OCI-LY7 (cell line): ENCODE measurements around the gene F2. TPM values are rescaled to one million over a fixed set of nuclear protein-coding genes. Genes with fewer than 3 reads are reported as not detected.

Source experiments
- BruUV-seq: library from RNA; stranded (reverse); fragments of 400-500 nt; replicated peaks from 2 replicates; lab custom pipeline; 2021; lab: Mats Ljungman, UMichigan
- CTCF ChIA-PET: fragments of 300-600 bp; sonication (Branson Sonifier 250); formaldehyde crosslinking; loops from one replicate; lab custom pipeline; 2022; ENCODE audit warnings: antibody characterized with exemption; ENCODE audit not compliant: unreplicated experiment; lab: Charles Lee
- POLR2A ChIA-PET: fragments of 300-600 bp; sonication (Branson Sonifier 250); formaldehyde crosslinking; loops from one replicate; lab custom pipeline; 2022; ENCODE audit warnings: antibody characterized with exemption; lab: Charles Lee
- DNase-seq: peaks from one replicate; pipeline ENCODE4 v3.0.0-alpha.2; 2015; ENCODE audit warnings: low spot score
- H2AFZ ChIP-seq: fragments of 200-600 bp; sonication (generic), shearing (Covaris generic); 2 replicates; pipeline ENCODE4 v1.6.1; 2014; ENCODE audit warnings: mild to moderate bottlenecking, antibody characterized with exemption, low read length, moderate library complexity
- H3K27ac ChIP-seq: fragments of 200-600 bp; sonication (generic); 2 replicates; pipeline ENCODE4 v1.5.1; 2014; ENCODE audit warnings: mixed run types, low read depth, mild to moderate bottlenecking, moderate library complexity, low read length, inconsistent platforms; ENCODE audit not compliant: poor library complexity, severe bottlenecking
- H3K36me3 ChIP-seq: fragments of 200-600 bp; sonication (generic); 2 replicates; pipeline ENCODE4 v1.6.1; 2014; ENCODE audit warnings: mild to moderate bottlenecking, antibody characterized with exemption, low read length, moderate library complexity, mixed read lengths; ENCODE audit not compliant: insufficient read depth
- H3K4me1 ChIP-seq: fragments of 200-600 bp; sonication (generic); 2 replicates; pipeline ENCODE4 v1.5.1; 2014; ENCODE audit warnings: mild to moderate bottlenecking, low read length; ENCODE audit not compliant: insufficient read depth, poor library complexity, severe bottlenecking
- H3K4me2 ChIP-seq: fragments of 200-600 bp; sonication (generic); 2 replicates; pipeline ENCODE4 v1.6.1; 2014; ENCODE audit warnings: mild to moderate bottlenecking, low read length
- H3K4me3 ChIP-seq: fragments of 200-600 bp; sonication (generic); 2 replicates; pipeline ENCODE4 v1.5.1; 2014; ENCODE audit warnings: mild to moderate bottlenecking, low read depth, low read length; ENCODE audit not compliant: poor library complexity, severe bottlenecking
- H3K79me2 ChIP-seq: fragments of 200-600 bp; sonication (generic); 2 replicates; pipeline ENCODE4 v1.6.1; 2016; ENCODE audit warnings: low read depth, mild to moderate bottlenecking, low read length, moderate library complexity, mixed read lengths; ENCODE audit not compliant: insufficient read depth
- H3K9me2 ChIP-seq: fragments of 200-600 bp; sonication (generic); 2 replicates; pipeline ENCODE4 v1.6.1; 2016; ENCODE audit warnings: mild to moderate bottlenecking, low read length, mixed read lengths; ENCODE audit not compliant: insufficient read depth
- H3K9me3 ChIP-seq: fragments of 200-600 bp; sonication (generic); 2 replicates; pipeline ENCODE4 v1.6.1; 2014; ENCODE audit warnings: mild to moderate bottlenecking, mixed run types, low read length, mixed read lengths
- H4K20me1 ChIP-seq: fragments of 200-600 bp; sonication (generic); 2 replicates; pipeline ENCODE4 v1.6.1; 2014; ENCODE audit warnings: mild to moderate bottlenecking, antibody characterized with exemption, low read length, moderate library complexity, mixed read lengths; ENCODE audit not compliant: insufficient read depth
- EZH2phosphoT487 ChIP-seq: fragments of 200-600 bp; sonication (generic); IDR thresholded peaks from 2 replicates; pipeline ENCODE4 v1.6.1; 2018; ENCODE audit warnings: low read depth, borderline replicate concordance, mild to moderate bottlenecking, mixed run types, antibody characterized with exemption, low read length, moderate library complexity, mixed read lengths
- intact Hi-C: fragments of 100-400 bp; cut with micrococcal nuclease; formaldehyde crosslinking; loops from one replicate; pipeline ENCODE4 v1.10.0; 2022; ENCODE audit not compliant: unreplicated experiment
- total RNA-seq, 2 experiments: library from RNA; depleted of rRNA in 1 of 2; stranded (reverse); fragments of >200 nt in 1 of 2; shearing (Covaris generic) in 1 of 2; gene quantifications; 2 replicates each; pipeline ENCODE4 v1.2.3, GENCODE V29; 2014 to 2022
- TF ChIP-seq, protein P1 (sequence below): fragments of 200-600 bp; sonication (generic); conservative IDR thresholded peaks from 2 replicates; pipeline ENCODE4 v1.5.1; 2014; ENCODE audit warnings: mild to moderate bottlenecking, antibody characterized with exemption, low read length, moderate library complexity, mixed read lengths

The F2 gene
- total RNA-seq, 2 experiments from 2014 or later: 0.48 TPM; not detected in 1

DNA sequence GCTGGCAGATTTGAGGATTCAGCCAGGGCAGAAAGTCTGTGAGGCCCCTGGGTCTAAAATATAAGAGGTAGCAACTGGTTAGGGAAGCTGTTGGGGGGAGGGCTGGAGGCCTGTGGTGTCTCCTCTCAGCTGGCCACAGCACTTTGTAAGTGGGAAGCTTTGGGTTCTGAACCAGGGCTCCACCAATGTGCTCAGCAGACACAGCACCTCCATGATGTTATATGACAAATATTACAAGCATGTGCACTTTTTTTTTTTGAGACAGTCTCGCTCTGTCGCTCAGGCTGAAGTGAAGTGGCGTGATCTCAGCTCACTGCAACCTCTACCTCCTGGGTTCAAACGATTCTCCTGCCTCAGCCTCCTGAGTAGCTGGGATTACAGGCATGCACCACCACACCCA lies 26.6 kb upstream of the F2 start:
- DNase-seq: no peak
- Histone ChIP-seq H3K4me2 (no peak overlapping the region), H3K36me3 (peaks cover 33% of the 10 kb centered on the region), H3K27ac (no peak overlapping the region), H3K9me2 (no peaks in the 10 kb centered on the region), H2AFZ (no peak overlapping the region), H3K4me1 (no peaks in the 10 kb centered on the region), H3K4me3 (no peak overlapping the region), H3K79me2 (no peaks in the 10 kb centered on the region), H3K9me3 (no peaks in the 10 kb centered on the region), H4K20me1 (no peaks in the 10 kb centered on the region)
- no TSS peak for BruUV-seq
- ChIA-PET POLR2A (interaction anchor here (0.6 to 0.9 kb wide), 2 partner anchors 14 to 190 kb away, joined by 3 to 5 read pairs; no protein-coding TSS in a partner anchor), CTCF (no interaction called here)
- TF ChIP-seq, protein P1, sequence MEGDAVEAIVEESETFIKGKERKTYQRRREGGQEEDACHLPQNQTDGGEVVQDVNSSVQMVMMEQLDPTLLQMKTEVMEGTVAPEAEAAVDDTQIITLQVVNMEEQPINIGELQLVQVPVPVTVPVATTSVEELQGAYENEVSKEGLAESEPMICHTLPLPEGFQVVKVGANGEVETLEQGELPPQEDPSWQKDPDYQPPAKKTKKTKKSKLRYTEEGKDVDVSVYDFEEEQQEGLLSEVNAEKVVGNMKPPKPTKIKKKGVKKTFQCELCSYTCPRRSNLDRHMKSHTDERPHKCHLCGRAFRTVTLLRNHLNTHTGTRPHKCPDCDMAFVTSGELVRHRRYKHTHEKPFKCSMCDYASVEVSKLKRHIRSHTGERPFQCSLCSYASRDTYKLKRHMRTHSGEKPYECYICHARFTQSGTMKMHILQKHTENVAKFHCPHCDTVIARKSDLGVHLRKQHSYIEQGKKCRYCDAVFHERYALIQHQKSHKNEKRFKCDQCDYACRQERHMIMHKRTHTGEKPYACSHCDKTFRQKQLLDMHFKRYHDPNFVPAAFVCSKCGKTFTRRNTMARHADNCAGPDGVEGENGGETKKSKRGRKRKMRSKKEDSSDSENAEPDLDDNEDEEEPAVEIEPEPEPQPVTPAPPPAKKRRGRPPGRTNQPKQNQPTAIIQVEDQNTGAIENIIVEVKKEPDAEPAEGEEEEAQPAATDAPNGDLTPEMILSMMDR: no peak
- no peak for TF ChIP-seq EZH2phosphoT487
- intact Hi-C loops: no loop called here

DNA sequence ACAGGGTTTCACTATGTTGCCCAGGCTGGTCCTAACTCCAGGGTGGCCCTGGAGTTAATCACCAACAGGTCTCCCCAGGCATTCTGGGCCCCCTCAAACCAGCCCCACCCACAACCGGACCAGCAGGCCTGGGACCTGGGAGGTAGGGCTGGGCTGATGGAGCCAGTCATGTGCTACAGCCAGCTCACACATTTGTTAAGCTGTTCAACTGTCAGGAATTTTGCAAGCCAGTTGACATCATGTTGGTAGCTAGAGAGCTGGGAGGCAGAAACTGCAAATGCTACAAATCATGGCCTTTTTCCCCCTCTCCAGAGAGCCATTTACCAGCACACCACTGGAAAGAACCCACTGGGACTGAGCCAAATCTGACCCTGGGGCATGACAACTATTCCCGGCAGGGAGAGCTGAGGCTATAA lies 25.4 kb upstream of the F2 start:
- ChIA-PET POLR2A (interaction anchor here (0.6 to 1.2 kb wide), 3 partner anchors 8 to 32 kb away, joined by 3 to 4 read pairs (median 3); no protein-coding TSS in a partner anchor), CTCF (no interaction called here)
- Histone ChIP-seq H3K9me3 (no peaks in the 10 kb centered on the region), H2AFZ (no peak overlapping the region), H3K36me3 (peaks cover 24% of the 10 kb centered on the region), H3K79me2 (peaks cover under 1% of the 10 kb centered on the region; the same call in 1 of the 2 replicates), H3K4me3 (no peak overlapping the region), H3K27ac (no peak overlapping the region), H3K9me2 (no peaks in the 10 kb centered on the region), H3K4me1 (peaks cover under 1% of the 10 kb centered on the region), H4K20me1 (no peaks in the 10 kb centered on the region), H3K4me2 (no peak overlapping the region)
- DNase-seq: no peak
- intact Hi-C loops: no loop called here
- TF ChIP-seq, protein P1: no peak
- TF ChIP-seq EZH2phosphoT487: no peak
- no TSS peak for BruUV-seq

DNA sequence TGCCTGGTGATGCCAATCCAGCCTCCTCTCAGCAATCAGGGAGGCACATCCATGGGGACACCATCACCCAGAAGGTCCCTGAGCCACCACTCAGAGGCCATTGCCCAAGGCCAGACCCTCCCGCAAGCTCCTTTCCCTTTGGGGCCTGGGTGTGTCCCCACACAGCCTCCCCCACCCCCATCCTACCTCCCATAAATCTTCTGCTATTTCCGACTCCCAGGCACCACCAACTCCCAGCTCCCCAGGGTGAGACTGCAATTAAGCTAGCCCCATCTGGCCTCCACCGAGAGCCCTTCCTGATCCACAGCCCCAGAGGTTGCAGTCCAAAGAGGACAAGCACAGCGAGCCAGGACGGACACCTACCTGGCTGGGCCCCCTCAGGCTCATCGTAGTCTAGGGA lies 24.9 kb upstream of the F2 start:
- no TSS peak for BruUV-seq
- H2AFZ ChIP-seq: no peak overlapping the region
- H3K4me3 ChIP-seq: no peak overlapping the region
- ChIA-PET CTCF (no interaction called here), POLR2A (interaction anchor here (1.1 to 1.2 kb wide), 2 partner anchors 9 to 32 kb away, joined by 3 to 4 read pairs; no protein-coding TSS in a partner anchor)
- no peak for DNase-seq
- H3K9me3 ChIP-seq: no peaks in the 10 kb centered on the region
- TF ChIP-seq EZH2phosphoT487: no peak
- TF ChIP-seq, protein P1: no peak
- no peak overlapping the region for H3K27ac ChIP-seq
- intact Hi-C loops: no loop called here
- peaks cover 5% of the 10 kb centered on the region; the same call in 1 of the 2 replicates for H3K79me2 ChIP-seq
- H3K4me2 ChIP-seq: no peak overlapping the region
- no peaks in the 10 kb centered on the region for H4K20me1 ChIP-seq
- peaks cover 5% of the 10 kb centered on the region for H3K4me1 ChIP-seq
- no peaks in the 10 kb centered on the region for H3K9me2 ChIP-seq
- peaks cover 24% of the 10 kb centered on the region for H3K36me3 ChIP-seq
